HCT116 (cell line): Measurements from ENCODE around the gene PEF1. TPM values are rescaled to one million over a fixed set of nuclear protein-coding genes. Genes with fewer than 3 reads are reported as not detected.

ENCODE experiments used
- ATAC-seq: fragments of 200-7000 bp; cut with Tn5 transposase; 2 replicates; pipeline ENCODE4 v1.9.1; 2020; ENCODE audit warnings: mild to moderate bottlenecking, moderate library complexity
- BruUV-seq: library from RNA; stranded (reverse); fragments of 400-500 nt; replicated peaks from 2 replicates; lab custom pipeline; 2021; lab: Mats Ljungman, UMichigan
- CTCF ChIA-PET: fragments of 300-600 bp; sonication (Branson Sonifier 250); formaldehyde crosslinking; loops from one replicate; lab custom pipeline; 2021; ENCODE audit warnings: antibody characterized with exemption; lab: Charles Lee
- POLR2A ChIA-PET: fragments of 300-600, 350-600 bp; sonication (Branson Sonifier 250); formaldehyde crosslinking; loops from one replicate; lab custom pipeline; 2021; ENCODE audit warnings: antibody characterized with exemption; lab: Charles Lee
- RAD21 ChIA-PET, 2 experiments: fragments of 300-600 bp; sonication (Branson Sonifier 250); formaldehyde crosslinking; loops; one replicate each; lab custom pipeline; 2023; ENCODE audit warnings: low total read pairs in 2 of 2; ENCODE audit not compliant: uncharacterized antibody in 2 of 2, unreplicated experiment in 2 of 2, low non-redundant PET in 1 of 2; lab: Charles Lee
- DNase-seq: peaks from one replicate; pipeline ENCODE4 v3.0.0-alpha.2; 2010; ENCODE audit warnings: low read depth, low spot score
- H2AFZ ChIP-seq: fragments of 200-600 bp; shearing (Covaris generic), sonication (generic); 2 replicates; pipeline ENCODE4 v1.6.1; 2017; ENCODE audit warnings: low read depth, mixed run types, mixed read lengths, antibody characterized with exemption, low read length; ENCODE audit not compliant: poor library complexity, severe bottlenecking
- H3K27ac ChIP-seq: 2 replicates; pipeline ENCODE4 v1.5.1; 2012; ENCODE audit warnings: low read depth, low read length
- H3K27me3 ChIP-seq: fragments of 200-600 bp; sonication (generic); 2 replicates; pipeline ENCODE4 v1.6.1; 2016; ENCODE audit warnings: mixed run types, low read length, mixed read lengths; ENCODE audit not compliant: insufficient read depth
- H3K36me3 ChIP-seq, 2 experiments: fragments of 200-500 bp in 1 of 2; fragments of 200-600 bp in 1 of 2; sonication (Bioruptor generic) in 1 of 2; sonication (generic) in 1 of 2; 2 replicates each; pipeline versions ENCODE4 v1.5.1 to v1.6.1; 2014 to 2016; ENCODE audit warnings: low read length in 2 of 2, inconsistent platforms in 1 of 2, mixed read lengths in 1 of 2, mixed run types in 1 of 2; ENCODE audit not compliant: insufficient read depth in 2 of 2, control insufficient read depth in 1 of 2
- H3K4me1 ChIP-seq, 2 experiments: fragments of 200-600 bp in 1 of 2; sonication (generic) in 1 of 2; 2 replicates each; pipeline versions ENCODE4 v1.5.1 to v1.6.1; 2012 to 2017; ENCODE audit warnings: low read length in 2 of 2, inconsistent platforms in 1 of 2, mild to moderate bottlenecking in 1 of 2, mixed read lengths in 1 of 2, mixed run types in 1 of 2, moderate library complexity in 1 of 2; ENCODE audit not compliant: insufficient read depth in 2 of 2, control insufficient read depth in 1 of 2
- H3K4me2 ChIP-seq: fragments of 200-600 bp; sonication (generic); 2 replicates; pipeline ENCODE4 v1.6.1; 2017; ENCODE audit warnings: mixed run types, low read length, mixed read lengths
- H3K4me3 ChIP-seq, 2 experiments: fragments of 200-600 bp in 1 of 2; sonication (generic) in 1 of 2; replicated peaks in 1 of 2; 2 replicates each; pipeline ENCODE4 v1.5.1; 2011 to 2016; ENCODE audit warnings: low read length in 2 of 2, control low read depth in 1 of 2, low read depth in 1 of 2, mild to moderate bottlenecking in 1 of 2, mixed read lengths in 1 of 2, mixed run types in 1 of 2
- H3K79me2 ChIP-seq: fragments of 200-600 bp; sonication (generic); 2 replicates; pipeline ENCODE4 v1.6.1; 2017; ENCODE audit warnings: mild to moderate bottlenecking, mixed run types, low read length, moderate library complexity, mixed read lengths; ENCODE audit not compliant: insufficient read depth
- H3K9ac ChIP-seq: fragments of 200-600 bp; sonication (generic); 2 replicates; pipeline ENCODE4 v1.6.1; 2016; ENCODE audit warnings: low read length, mixed read lengths
- H3K9me2 ChIP-seq: fragments of 200-600 bp; sonication (generic), shearing (Covaris generic); 2 replicates; pipeline ENCODE4 v1.6.1; 2017; ENCODE audit warnings: mixed run types, mild to moderate bottlenecking, moderate library complexity; ENCODE audit not compliant: insufficient read depth
- H3K9me3 ChIP-seq, 2 experiments: fragments of 200-500 bp in 1 of 2; fragments of 200-600 bp in 1 of 2; sonication (Bioruptor generic) in 1 of 2; sonication (generic) in 1 of 2; 2 replicates each; pipeline ENCODE4 v1.6.1; 2014 to 2017; ENCODE audit warnings: low read length in 2 of 2, mixed read lengths in 2 of 2, inconsistent platforms in 1 of 2, low read depth in 1 of 2, mild to moderate bottlenecking in 1 of 2, mixed run types in 1 of 2, moderate library complexity in 1 of 2; ENCODE audit not compliant: control insufficient read depth in 1 of 2, insufficient read depth in 1 of 2
- H4K20me1 ChIP-seq: fragments of 200-600 bp; sonication (generic), shearing (Covaris generic); 2 replicates; pipeline ENCODE4 v1.6.1; 2017; ENCODE audit warnings: mixed run types, mild to moderate bottlenecking, moderate library complexity; ENCODE audit not compliant: insufficient read depth
- CEBPB ChIP-seq: IDR thresholded peaks from 2 replicates; pipeline ENCODE4 v1.6.1; 2012; ENCODE audit warnings: low read depth
- ELF1 ChIP-seq: IDR thresholded peaks from 2 replicates; pipeline ENCODE4 v1.6.1; 2012; ENCODE audit warnings: low read depth, borderline replicate concordance
- EZH2 ChIP-seq: fragments of 200-600 bp; sonication (generic); IDR thresholded peaks from 2 replicates; pipeline ENCODE4 v1.6.1; 2017; ENCODE audit warnings: antibody characterized with exemption, mixed run types
- FOSL1 ChIP-seq: IDR thresholded peaks from 2 replicates; pipeline ENCODE4 v1.6.1; 2012; ENCODE audit warnings: low read depth
- POLR2A ChIP-seq: IDR thresholded peaks from 2 replicates; pipeline ENCODE4 v1.7.0; 2011; ENCODE audit warnings: borderline replicate concordance; ENCODE audit not compliant: insufficient read depth, insufficient read length; ENCODE audit errors: extremely low read depth
- POLR2AphosphoS5 ChIP-seq: IDR thresholded peaks from 2 replicates; pipeline ENCODE4 v1.6.1; 2011; ENCODE audit warnings: mild to moderate bottlenecking, low read depth, low read length, moderate library complexity
- REST ChIP-seq: IDR thresholded peaks from 2 replicates; pipeline ENCODE4 v1.6.1; 2012; ENCODE audit warnings: low read depth
- SIN3A ChIP-seq: IDR thresholded peaks from 2 replicates; pipeline ENCODE4 v1.6.1; 2012; ENCODE audit warnings: low read depth
- SP1 ChIP-seq: IDR thresholded peaks from 2 replicates; pipeline ENCODE4 v1.6.1; 2012; ENCODE audit warnings: low read depth
- SRF ChIP-seq: IDR thresholded peaks from 2 replicates; pipeline ENCODE4 v1.6.1; 2012; ENCODE audit warnings: low read depth
- TCF7L2 ChIP-seq: IDR thresholded peaks from 2 replicates; pipeline ENCODE4 v1.7.0; 2011; ENCODE audit warnings: borderline replicate concordance, inconsistent platforms; ENCODE audit not compliant: insufficient read depth, insufficient read length; ENCODE audit errors: extremely low read depth
- YY1 ChIP-seq: IDR thresholded peaks from 2 replicates; pipeline ENCODE4 v1.6.1; 2011; ENCODE audit warnings: low read length, low read depth, moderate library complexity, mild to moderate bottlenecking; ENCODE audit not compliant: insufficient replicate concordance; ENCODE audit errors: extremely low read depth
- intact Hi-C: fragments of 100-400 bp; cut with micrococcal nuclease; formaldehyde crosslinking; loops from 2 replicates; pipeline ENCODE4 v1.10.0; 2022
- total RNA-seq: library from RNA; stranded (reverse); gene quantifications from one replicate; pipeline ENCODE4 v1.2.1, GENCODE V29; 2021; ENCODE audit not compliant: unreplicated experiment
- TF ChIP-seq, protein P1 (sequence below): IDR thresholded peaks from 2 replicates; pipeline ENCODE4 v1.6.1; 2012
- TF ChIP-seq, protein P2 (sequence below): IDR thresholded peaks from 2 replicates; pipeline ENCODE4 v1.6.1; 2011; ENCODE audit warnings: mild to moderate bottlenecking, low read length, moderate library complexity; ENCODE audit not compliant: insufficient replicate concordance; ENCODE audit errors: extremely low read depth

The PEF1 gene
- total RNA-seq, 1 experiment from 2014 or later, result 37.6 TPM

- H3K9ac ChIP-seq, result no peak overlapping the region
- no peaks in the 10 kb centered on the region for H3K27me3 ChIP-seq
- BruUV-seq, result no TSS peak
- ChIA-PET POLR2A (no interaction called here), RAD21 (no interaction called here), CTCF (no interaction called here)
- peaks cover 3 to 4% of the 10 kb centered on the region in 2 experiments; a peak in 2 of 4 replicates for H3K4me1 ChIP-seq
- H3K36me3 ChIP-seq, result no peaks in the 10 kb centered on the region
- no peak for TF ChIP-seq SP1
- TF ChIP-seq FOSL1, result no peak
- TF ChIP-seq CEBPB, result no peak
- no peak for TF ChIP-seq POLR2A
- TF ChIP-seq, protein P1, sequence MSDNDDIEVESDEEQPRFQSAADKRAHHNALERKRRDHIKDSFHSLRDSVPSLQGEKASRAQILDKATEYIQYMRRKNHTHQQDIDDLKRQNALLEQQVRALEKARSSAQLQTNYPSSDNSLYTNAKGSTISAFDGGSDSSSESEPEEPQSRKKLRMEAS, result no peak
- no peak for TF ChIP-seq YY1
- TF ChIP-seq ELF1, result no peak
- no peak for TF ChIP-seq TCF7L2
- no peak for TF ChIP-seq SIN3A
- TF ChIP-seq EZH2, result no peak
- no peak for TF ChIP-seq REST
- TF ChIP-seq POLR2AphosphoS5, result no peak
- TF ChIP-seq SRF, result no peak
- TF ChIP-seq, protein P2, sequence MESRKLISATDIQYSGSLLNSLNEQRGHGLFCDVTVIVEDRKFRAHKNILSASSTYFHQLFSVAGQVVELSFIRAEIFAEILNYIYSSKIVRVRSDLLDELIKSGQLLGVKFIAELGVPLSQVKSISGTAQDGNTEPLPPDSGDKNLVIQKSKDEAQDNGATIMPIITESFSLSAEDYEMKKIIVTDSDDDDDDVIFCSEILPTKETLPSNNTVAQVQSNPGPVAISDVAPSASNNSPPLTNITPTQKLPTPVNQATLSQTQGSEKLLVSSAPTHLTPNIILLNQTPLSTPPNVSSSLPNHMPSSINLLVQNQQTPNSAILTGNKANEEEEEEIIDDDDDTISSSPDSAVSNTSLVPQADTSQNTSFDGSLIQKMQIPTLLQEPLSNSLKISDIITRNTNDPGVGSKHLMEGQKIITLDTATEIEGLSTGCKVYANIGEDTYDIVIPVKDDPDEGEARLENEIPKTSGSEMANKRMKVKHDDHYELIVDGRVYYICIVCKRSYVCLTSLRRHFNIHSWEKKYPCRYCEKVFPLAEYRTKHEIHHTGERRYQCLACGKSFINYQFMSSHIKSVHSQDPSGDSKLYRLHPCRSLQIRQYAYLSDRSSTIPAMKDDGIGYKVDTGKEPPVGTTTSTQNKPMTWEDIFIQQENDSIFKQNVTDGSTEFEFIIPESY, result no peak
- no peak overlapping the region for H2AFZ ChIP-seq
- intact Hi-C loops, result no loop called here
- H3K4me2 ChIP-seq, result no peak overlapping the region
- no peaks in the 10 kb centered on the region for H4K20me1 ChIP-seq
- no peaks in the 10 kb centered on the region for H3K79me2 ChIP-seq
- H3K4me3 ChIP-seq, result no peak overlapping the region
- DNase-seq, result no peak
- no peak for ATAC-seq
- H3K9me3 ChIP-seq, result no peaks in the 10 kb centered on the region
- no peak overlapping the region for H3K27ac ChIP-seq
- H3K9me2 ChIP-seq, result no peaks in the 10 kb centered on the region
Measured at GRCh38 chr1:31598980-31599379, 45.7 kb downstream of the PEF1 start.
